ENCODE measurements around the gene SOCS3. TPM values are rescaled to one million over a fixed set of nuclear protein-coding genes. Genes with fewer than 3 reads are reported as not detected.
A peak's percentile ranks its signal among the peaks of the same experiment; 100 is the strongest.

Gene SOCS3
- total and polyA plus RNA-seq, 3 donors from 2014 or later = 2.2 to 17.8 (median 9.6) TPM

GRCh38 chr17:78351449-78352006 lies 8.3 kb downstream of the SOCS3 start:
- intact Hi-C loops (cut with DNase I; ENCODE audit: low total_unique reads) = no loop called here
- H3K4me3 ChIP-seq = no peak overlapping the region
- peak overlapping the region; percentile 79 to 86 for H3K27ac ChIP-seq
- H3K4me1 ChIP-seq = peaks cover 29% of the 10 kb centered on the region
- H3K27me3 ChIP-seq = no peaks in the 10 kb centered on the region
- peak; percentile 92 for DNase-seq
- TF ChIP-seq POLR2A (IDR thresholded peaks at IDR 0.05) (no peak), CTCF (IDR thresholded peaks at IDR 0.05) (no peak)
- 27 to 50% methylated on average over 2 to 16 of the region's 16 CpGs for whole genome bisulfite sequencing, 2 donors
- H3K9me3 ChIP-seq = no peaks in the 10 kb centered on the region
- no peaks in the 10 kb centered on the region for H3K36me3 ChIP-seq (ENCODE audit: low read depth, missing control alignments)

DNA sequence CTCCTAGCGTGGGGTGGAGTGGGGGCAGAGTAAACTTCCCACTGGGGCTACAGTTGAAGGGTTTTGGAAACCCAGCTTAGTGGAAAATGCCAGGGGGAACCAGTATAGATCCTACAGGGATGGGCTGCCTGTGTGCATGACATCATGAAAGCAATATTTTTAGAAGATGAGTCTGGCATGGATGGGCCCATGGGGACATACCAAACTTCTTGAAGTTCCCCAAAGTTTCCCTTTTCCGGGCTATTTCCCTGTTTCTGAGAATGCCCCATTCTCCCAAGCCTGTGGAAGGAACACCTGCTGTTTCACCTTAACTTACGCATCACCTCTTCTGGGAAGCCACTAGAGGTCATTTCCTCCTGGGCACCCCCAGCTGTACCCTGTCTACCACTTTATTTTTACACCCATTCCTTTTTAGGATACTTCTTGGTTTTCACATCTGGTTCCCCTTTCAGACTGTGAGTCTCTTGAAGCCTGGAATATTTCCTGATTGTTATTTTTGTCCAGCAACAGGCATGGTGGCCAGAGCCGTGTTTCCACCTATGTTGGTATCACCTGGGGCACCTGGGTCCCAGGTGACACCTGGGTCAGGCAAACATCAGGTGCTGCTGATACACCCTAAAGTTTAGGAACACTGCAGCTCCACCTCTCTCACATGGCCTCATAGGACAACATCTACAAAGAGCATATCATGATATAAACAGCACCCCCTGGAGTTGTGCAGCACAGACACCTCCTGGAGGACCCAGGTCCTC lies 9.8 kb downstream of the SOCS3 start:
- no peak for DNase-seq
- Histone ChIP-seq H3K4me3 (no peak overlapping the region), H3K27me3 (no peaks in the 10 kb centered on the region), H3K9me3 (no peaks in the 10 kb centered on the region), H3K27ac (no peak overlapping the region), H3K4me1 (peaks cover 27% of the 10 kb centered on the region), H3K36me3 (ENCODE audit: low read depth, missing control alignments) (no peaks in the 10 kb centered on the region)
- 80 to 83% methylated on average over 4 of the region's 4 CpGs for WGBS, 2 donors
- TF ChIP-seq POLR2A (IDR thresholded peaks at IDR 0.05) (no peak), CTCF (IDR thresholded peaks at IDR 0.05) (no peak)
- intact Hi-C loops (cut with DNase I; ENCODE audit: low total_unique reads) = no loop called here

DNA sequence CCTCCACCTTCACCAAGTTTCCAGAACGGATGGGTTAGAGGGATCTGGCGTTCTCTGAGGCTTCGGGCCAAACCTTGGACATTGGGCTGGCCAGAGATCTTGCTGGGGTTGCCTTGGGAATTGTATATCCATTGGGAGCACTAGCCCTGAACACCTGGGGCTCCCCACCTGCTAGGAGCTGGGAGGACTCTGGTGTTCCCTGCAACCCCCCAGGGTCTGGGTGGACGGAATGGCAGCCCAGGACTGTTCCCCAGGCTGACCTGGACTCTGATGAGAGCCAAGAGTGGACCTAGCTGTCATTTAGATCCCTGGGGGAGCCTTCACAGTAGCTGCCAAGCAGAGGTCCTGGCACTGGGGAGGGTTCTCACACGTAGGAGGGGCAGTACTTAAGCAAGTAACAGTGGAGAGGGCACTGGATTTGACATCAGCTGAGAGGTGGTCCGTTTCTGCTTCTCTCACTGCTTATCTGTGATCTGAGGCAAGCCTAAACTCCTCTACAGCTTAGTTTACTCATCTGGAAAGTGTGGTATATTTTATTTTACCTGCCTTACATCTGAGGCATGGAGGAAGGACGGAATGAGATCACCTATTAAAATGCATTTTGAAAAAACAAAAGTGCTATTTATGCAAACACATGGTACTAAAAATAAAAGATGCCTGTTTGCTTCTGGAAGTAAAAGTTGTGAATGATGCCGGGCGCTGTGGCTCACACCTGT lies 11.7 kb downstream of the SOCS3 start:
- H3K4me1 ChIP-seq = peaks cover 27% of the 10 kb centered on the region
- H3K27ac ChIP-seq = no peak overlapping the region
- TF ChIP-seq POLR2A (IDR thresholded peaks at IDR 0.05) (no peak), CTCF (IDR thresholded peaks at IDR 0.05) (no peak)
- intact Hi-C loops (cut with DNase I; ENCODE audit: low total_unique reads) = no loop called here
- no peaks in the 10 kb centered on the region for H3K27me3 ChIP-seq
- H3K9me3 ChIP-seq = no peaks in the 10 kb centered on the region
- WGBS, 2 donors = 85 to 90% methylated on average over 8 to 9 of the region's 9 CpGs
- no peak overlapping the region for H3K4me3 ChIP-seq
- no peaks in the 10 kb centered on the region for H3K36me3 ChIP-seq (ENCODE audit: low read depth, missing control alignments)
- no peak for DNase-seq

- H3K4me3 ChIP-seq = no peak overlapping the region
- TF ChIP-seq POLR2A (IDR thresholded peaks at IDR 0.05) (no peak), CTCF (IDR thresholded peaks at IDR 0.05) (no peak)
- no peaks in the 10 kb centered on the region for H3K36me3 ChIP-seq (ENCODE audit: low read depth, missing control alignments)
- DNase-seq = no peak
- H3K27ac ChIP-seq = no peak overlapping the region
- peaks cover 31% of the 10 kb centered on the region for H3K4me1 ChIP-seq
- intact Hi-C loops (cut with DNase I; ENCODE audit: low total_unique reads) = no loop called here
- H3K27me3 ChIP-seq = no peaks in the 10 kb centered on the region
- H3K9me3 ChIP-seq = no peaks in the 10 kb centered on the region
- 74 to 94% methylated on average over 3 of the region's 3 CpGs for WGBS, 2 donors
Observed at GRCh38 chr17:78347453-78347852, 12.4 kb downstream of the SOCS3 start.

Measured in testis (tissue), 3 donors.